Cardiac fibroblast (primary cell): ENCODE results near the gene CAPN11.
"Not testable (repeated sequence)": the region's sequence is repeated elsewhere in the genome, so short reads cannot be mapped to it uniquely, and the experiment has no call there.

Experiments used
- DNase-seq, 2 donors: peaks; one replicate each; pipeline versions ENCODE4 v3.0.0 to v3.0.0-alpha.2; 2010; ENCODE audit warnings: low read depth in 2 of 2
- H3K4me3 ChIP-seq, 2 donors: replicated peaks in 1 of 2; 1 replicate in 1 of 2; 2 replicates in 1 of 2; pipeline ENCODE4 v1.5.1; 2011; ENCODE audit warnings: low read depth in 2 of 2, low read length in 2 of 2, mild to moderate bottlenecking in 2 of 2, moderate library complexity in 1 of 2
- CTCF ChIP-seq: IDR thresholded peaks from one replicate; pipeline ENCODE4 v1.5.1; 2011; ENCODE audit warnings: low read depth, mild to moderate bottlenecking, low read length, inconsistent platforms

The CAPN11 gene

GRCh38 chr6:44139351-44139743, 19.3 kb upstream of the CAPN11 start:
- no peak for TF ChIP-seq CTCF
- no peak overlapping the region for H3K4me3 ChIP-seq
- DNase-seq, result no peak

- TF ChIP-seq CTCF, result no peak
- no peak for DNase-seq
- no peak overlapping the region for H3K4me3 ChIP-seq
Measured at GRCh38 chr6:44142835-44143234, 15.8 kb upstream of the CAPN11 start.

GRCh38 chr6:44143731-44144130, 14.9 kb upstream of the CAPN11 start:
- no peak for DNase-seq
- TF ChIP-seq CTCF, result no peak
- no peak overlapping the region for H3K4me3 ChIP-seq

GRCh38 chr6:44144536-44144935, 14.1 kb upstream of the CAPN11 start:
- H3K4me3 ChIP-seq, result not testable (repeated sequence)

GRCh38 chr6:44145839-44146238, 12.8 kb upstream of the CAPN11 start:
- no peak overlapping the region for H3K4me3 ChIP-seq
- DNase-seq, result no peak
- TF ChIP-seq CTCF, result no peak

More at GRCh38 chr6:44144536-44144935, 14.1 kb upstream of the CAPN11 start:
- not testable (repeated sequence) for DNase-seq

GRCh38 chr6:44146685-44147084, 11.9 kb upstream of the CAPN11 start:
- no peak overlapping the region for H3K4me3 ChIP-seq
- no peak for DNase-seq
- no peak for TF ChIP-seq CTCF

- no peak for TF ChIP-seq CTCF
- no peak for DNase-seq
- no peak overlapping the region for H3K4me3 ChIP-seq
Measured at GRCh38 chr6:44147256-44147655, 11.4 kb upstream of the CAPN11 start.

GRCh38 chr6:44148306-44148705, 10.3 kb upstream of the CAPN11 start:
- no peak for DNase-seq
- TF ChIP-seq CTCF, result no peak
- no peak overlapping the region for H3K4me3 ChIP-seq
